Stimulated activated CD8-positive, alpha-beta memory T cell treated with anti-CD3 and anti-CD28 coated beads, Interleukin-12 subunit alpha, Interleukin-12 subunit beta, amount 100 ng/mL, for 24 hours (primary cell): ENCODE measurements around the gene RAB7A.

Source experiments
- DNase-seq: peaks from one replicate; pipeline ENCODE4 v3.0.0-alpha.2; 2020; ENCODE audit errors: extremely low read depth

Gene RAB7A

DNA sequence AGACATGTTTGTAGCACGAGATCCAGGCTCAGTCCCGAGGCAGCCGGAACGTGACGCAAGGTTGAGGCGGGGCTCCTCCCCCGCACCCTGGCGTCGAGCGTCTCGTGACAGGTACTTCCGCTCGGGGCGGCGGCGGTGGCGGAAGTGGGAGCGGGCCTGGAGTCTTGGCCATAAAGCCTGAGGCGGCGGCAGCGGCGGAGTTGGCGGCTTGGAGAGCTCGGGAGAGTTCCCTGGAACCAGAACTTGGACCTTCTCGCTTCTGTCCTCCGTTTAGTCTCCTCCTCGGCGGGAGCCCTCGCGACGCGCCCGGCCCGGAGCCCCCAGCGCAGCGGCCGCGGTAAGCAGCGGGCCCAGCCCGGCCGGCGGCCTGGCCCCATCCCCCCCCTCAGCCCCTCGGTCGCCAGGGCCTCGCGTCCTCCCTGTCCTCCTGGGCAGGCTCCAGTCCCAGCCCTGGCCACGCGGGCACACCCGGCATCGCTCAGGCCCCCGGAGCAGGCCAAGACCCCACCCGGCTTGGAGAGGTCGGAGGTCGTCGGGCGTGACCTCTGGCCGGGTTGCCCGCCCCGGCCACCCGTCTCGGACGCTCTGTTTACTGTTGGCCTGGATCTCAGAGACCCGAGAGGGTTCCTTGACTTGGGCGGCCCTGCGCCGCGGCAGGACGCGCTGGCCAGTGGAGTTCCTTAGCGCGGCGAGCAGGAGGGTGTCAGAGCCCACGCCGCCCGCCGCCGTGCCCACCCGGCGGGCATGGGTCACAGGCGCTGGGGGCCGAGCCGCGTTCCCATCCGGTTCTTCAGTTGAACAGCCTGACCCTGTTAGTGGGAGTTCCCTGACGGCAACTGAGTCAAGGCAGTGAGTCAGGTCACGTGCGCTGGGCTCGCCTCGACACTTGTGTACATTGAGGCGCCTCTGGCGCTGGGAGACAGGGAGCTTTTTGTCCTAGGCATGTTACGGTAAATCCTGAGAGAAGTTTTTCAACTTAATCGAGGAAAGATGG is at the start of gene RAB7A:
Gene RAB7A, plus strand, starts transcription at position 161 of the 994 bp plus-strand sequence. CDS start 69,185 bp downstream, outside the sequence.
- DNase-seq: peak; percentile 94

- DNase-seq: no peak
Measured at GRCh38 chr3:128679338-128679737, 46.6 kb upstream of the RAB7A start.

GRCh38 chr3:128680603-128681368 is 45.2 kb upstream of the RAB7A start:
- peak; percentile 96 for DNase-seq

GRCh38 chr3:128681369-128681829 is 44.6 kb upstream of the RAB7A start:
- no peak for DNase-seq

DNA sequence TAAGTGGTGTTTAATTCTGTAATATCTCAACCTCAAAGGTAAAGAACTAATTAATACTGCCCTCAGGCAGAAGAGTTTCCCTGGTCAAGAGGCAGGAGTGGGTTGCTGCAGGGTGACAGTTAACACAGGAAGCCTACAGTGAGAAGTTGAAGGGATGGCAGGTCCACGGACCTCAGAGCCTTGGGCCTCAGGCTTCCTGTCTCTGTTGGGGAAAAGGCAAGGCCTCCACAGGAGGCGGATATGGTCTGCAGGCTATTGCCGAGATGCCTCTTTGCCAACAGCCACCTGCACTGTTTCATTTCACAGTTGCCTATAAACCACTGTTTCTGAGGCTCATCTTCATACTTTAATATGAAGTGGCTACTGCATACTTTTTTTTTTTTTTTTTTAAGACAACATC is 42.0 kb upstream of the RAB7A start:
- no peak for DNase-seq

DNA sequence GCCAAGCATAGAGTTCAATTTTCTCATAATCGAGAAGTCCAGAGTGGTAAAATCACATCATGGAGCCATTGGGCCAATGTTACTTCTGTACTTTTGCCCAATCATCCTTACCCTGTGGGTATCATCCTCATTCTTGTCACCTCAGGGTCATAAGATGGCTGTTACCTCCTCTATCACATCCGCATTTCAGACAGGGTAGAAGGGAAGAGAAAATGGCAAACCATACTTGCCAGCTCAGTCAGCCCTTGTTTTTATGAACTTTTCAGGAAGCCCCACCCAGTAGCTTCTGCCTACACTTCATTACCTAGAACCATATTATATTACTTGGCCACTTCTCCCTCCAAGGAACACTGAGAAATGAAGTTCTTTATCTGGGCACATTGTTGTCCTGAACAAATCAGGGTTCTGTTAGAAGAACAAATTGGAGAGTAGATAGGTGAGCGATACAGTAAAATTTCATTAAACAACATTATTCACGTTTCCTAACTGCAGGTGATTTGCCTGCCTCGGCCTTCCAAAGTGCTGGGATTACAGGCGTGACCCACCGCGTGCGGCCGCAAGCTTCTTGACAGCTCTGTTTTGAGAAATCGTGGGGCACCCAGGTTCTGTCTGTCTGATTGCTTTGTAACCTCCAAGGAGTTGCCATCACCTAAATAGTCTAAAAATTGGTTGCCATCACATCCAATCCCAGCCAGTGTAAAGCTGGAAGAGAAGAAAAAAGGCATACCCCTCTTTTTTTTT is 40.8 kb upstream of the RAB7A start:
- DNase-seq: no peak

- no peak for DNase-seq
Measured at GRCh38 chr3:128686465-128686864, 39.5 kb upstream of the RAB7A start.

DNA sequence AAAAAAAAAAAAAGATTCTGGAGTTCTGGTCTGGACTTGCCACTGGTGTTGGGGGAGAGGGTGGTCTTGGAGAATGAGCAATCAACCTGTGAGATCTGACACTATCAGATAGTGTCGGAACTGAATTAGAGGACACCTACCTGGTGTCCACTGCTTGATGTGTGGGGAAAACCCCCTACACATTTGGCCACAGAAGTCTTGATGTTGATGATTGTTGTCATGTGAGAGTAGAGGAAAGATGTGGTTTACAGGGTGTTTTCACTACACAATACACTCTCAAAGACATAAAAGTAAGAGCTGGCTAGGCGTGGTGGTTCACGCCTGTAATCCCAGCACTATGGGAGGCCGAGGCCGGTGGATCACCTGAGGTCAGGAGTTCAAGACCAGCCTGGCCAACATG is 36.9 kb upstream of the RAB7A start:
- no peak for DNase-seq

GRCh38 chr3:128693696-128694095 is 32.3 kb upstream of the RAB7A start:
- DNase-seq: no peak

GRCh38 chr3:128697341-128697740 is 28.6 kb upstream of the RAB7A start:
- DNase-seq: no peak

DNA sequence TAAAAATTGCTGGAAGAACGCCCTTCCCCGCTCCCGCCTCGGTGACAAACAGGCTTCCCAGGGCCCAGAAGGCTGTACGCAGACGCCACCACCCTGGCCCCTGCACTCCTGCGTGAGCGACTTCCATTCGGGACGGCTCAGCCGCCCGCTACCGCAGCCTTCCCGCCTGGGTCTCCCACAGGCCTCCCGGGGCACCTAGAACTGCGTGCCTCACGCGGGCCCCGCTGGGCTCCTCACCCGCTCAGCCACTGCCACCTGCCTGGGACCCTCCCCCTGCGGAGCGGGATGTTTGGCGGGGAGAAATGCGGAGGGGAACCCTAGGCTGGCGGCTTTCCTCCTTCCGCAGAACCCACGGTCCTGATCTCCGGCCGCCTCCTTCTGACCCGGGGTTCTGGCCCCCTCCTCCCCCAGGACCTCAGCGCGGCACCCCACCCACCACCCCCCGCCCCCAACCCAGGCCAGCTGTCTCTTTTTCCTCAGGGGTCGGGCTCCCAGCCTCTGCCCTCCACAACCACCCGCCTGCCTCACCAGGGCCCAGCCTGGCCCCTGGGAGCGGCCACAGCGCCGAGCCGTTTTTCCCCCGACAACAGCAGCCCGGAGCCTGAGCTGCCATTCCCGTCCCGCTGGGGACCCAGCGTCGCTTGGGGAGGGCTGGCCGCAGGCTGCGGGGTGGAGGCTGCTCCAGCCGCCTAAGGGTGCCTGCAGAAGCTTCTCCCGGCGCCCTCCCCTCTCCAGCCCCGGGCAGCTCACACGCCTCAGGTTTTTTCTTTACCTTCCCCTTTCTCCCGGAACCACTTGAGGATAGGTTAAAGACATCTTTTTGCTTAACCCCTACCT is 27.6 kb upstream of the RAB7A start:
- DNase-seq: no peak

DNA sequence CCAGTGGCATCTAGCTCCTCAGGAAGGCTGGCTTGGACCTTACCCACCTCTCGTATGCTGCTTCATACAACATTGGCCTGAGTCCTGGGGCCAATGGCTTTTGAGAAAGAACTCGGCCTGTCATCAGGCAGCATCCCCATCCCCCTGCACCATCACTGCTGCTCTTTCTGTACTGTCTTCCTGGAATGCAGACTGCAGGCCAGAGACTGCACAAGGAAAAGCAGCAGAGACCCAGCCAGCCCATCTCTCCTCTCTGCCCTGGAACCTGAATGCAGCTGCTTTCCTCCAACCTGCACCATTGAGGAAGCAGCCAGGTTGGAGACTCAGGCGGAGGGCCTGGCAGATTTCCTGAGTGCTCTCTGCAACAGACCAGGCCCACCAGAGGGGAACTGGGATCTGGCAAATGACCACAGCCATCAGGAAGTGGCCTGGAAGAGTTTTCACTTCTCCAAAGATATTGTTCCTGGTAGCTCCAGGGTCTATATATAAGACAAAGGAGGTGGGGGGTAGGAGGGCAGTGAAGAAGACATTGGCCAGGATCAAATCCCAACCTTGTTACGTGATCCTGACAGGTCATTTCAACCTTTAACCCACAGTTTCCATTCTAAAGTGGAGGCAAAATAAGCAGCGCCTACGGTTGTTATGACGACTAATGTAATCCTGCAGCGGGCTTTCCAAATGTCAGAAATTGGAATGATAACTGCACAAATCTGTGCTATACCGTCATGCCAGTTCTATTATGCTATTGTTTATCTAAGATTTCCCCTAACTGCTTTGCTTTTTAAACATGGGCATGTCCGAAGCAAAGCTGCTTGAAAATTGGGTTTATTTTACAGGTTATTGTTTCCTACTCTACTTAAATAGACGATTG is 24.4 kb upstream of the RAB7A start:
- DNase-seq: no peak

GRCh38 chr3:128702391-128702790 is 23.6 kb upstream of the RAB7A start:
- DNase-seq: no peak

- no peak for DNase-seq
Measured at GRCh38 chr3:128703561-128703960, 22.4 kb upstream of the RAB7A start.

- no peak for DNase-seq
Measured at GRCh38 chr3:128706086-128706615, 19.8 kb upstream of the RAB7A start.

DNA sequence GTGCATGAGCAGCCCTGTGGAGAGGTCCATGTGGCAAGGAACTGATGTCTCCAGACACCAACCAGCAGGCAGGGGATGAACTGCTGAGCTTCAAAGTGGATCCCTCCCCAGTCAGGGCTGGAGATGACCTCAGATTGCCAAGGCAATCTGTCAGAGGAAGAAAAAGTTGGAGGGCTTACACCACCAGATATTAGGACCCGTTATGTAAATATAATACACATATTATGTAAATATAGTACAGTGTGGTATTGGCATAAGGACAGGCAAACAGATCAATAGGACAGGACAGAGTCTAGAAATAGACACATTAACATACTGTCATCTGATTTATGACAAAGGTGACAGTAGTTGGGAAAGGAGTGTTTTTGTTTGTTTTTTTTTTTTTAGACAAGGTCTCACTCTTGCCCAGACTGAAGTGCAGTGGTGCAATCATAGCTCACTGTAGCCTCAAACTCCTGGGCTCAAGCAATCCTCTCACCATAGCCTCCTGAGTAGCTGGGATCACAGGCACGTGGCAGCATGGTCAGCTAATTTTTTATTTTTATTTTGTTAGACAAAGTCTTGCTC is 18.0 kb upstream of the RAB7A start:
- DNase-seq: no peak

- no peak for DNase-seq
Measured at GRCh38 chr3:128709038-128709437, 16.9 kb upstream of the RAB7A start.

GRCh38 chr3:128709506-128710210 is 16.3 kb upstream of the RAB7A start:
- no peak for DNase-seq
